DND-41 (cell line): Measurements from ENCODE around the gene PSTPIP1.
A peak's percentile ranks its signal among the peaks of the same experiment; 100 is the strongest.

Source experiments
- ATAC-seq: fragments of 200-7000 bp; cut with Tn5 transposase; 3 replicates; pipeline ENCODE4 v1.9.1; 2021; ENCODE audit warnings: low read depth; ENCODE audit not compliant: insufficient read depth
- DNase-seq: peaks from one replicate; pipeline ENCODE4 v3.0.0-alpha.2; 2020
- H2AFZ ChIP-seq: 2 replicates; pipeline ENCODE4 v1.6.0; 2012; ENCODE audit warnings: low read depth, low read length
- H3K27ac ChIP-seq: 2 replicates; pipeline ENCODE4 v1.5.1; 2012; ENCODE audit warnings: low read length, inconsistent platforms
- H3K27me3 ChIP-seq: fragments of 200-600 bp; sonication (generic); 2 replicates; pipeline ENCODE4 v1.6.0; 2012; ENCODE audit warnings: low read length, mild to moderate bottlenecking, inconsistent platforms; ENCODE audit not compliant: insufficient read depth, poor library complexity
- H3K36me3 ChIP-seq: 2 replicates; pipeline ENCODE4 v1.5.1; 2012; ENCODE audit warnings: low read length, inconsistent platforms; ENCODE audit not compliant: insufficient read depth
- H3K4me1 ChIP-seq: 2 replicates; pipeline ENCODE4 v1.5.1; 2012; ENCODE audit warnings: mild to moderate bottlenecking, low read length; ENCODE audit not compliant: insufficient read depth
- H3K4me2 ChIP-seq: 2 replicates; pipeline ENCODE4 v1.6.0; 2012; ENCODE audit warnings: mild to moderate bottlenecking, moderate library complexity, low read length, inconsistent platforms; ENCODE audit not compliant: insufficient read depth
- H3K4me3 ChIP-seq, 2 experiments: fragments of 200-600 bp in 1 of 2; shearing (Covaris generic) in 1 of 2; 2 replicates each; pipeline ENCODE4 v1.5.1; 2012 to 2016; ENCODE audit warnings: inconsistent platforms in 2 of 2, low read length in 2 of 2, mild to moderate bottlenecking in 2 of 2, low read depth in 1 of 2, moderate library complexity in 1 of 2
- H3K79me2 ChIP-seq: 2 replicates; pipeline ENCODE4 v1.6.0; 2012; ENCODE audit warnings: low read length, inconsistent platforms; ENCODE audit not compliant: insufficient read depth
- H3K9ac ChIP-seq: 2 replicates; pipeline ENCODE4 v1.6.0; 2012; ENCODE audit warnings: low read depth, mild to moderate bottlenecking, inconsistent platforms, low read length, moderate library complexity
- H3K9me3 ChIP-seq: 2 replicates; pipeline ENCODE4 v1.5.1; 2012; ENCODE audit warnings: low read length, moderate library complexity, mild to moderate bottlenecking, inconsistent platforms; ENCODE audit not compliant: insufficient read depth, severe bottlenecking
- H4K20me1 ChIP-seq: 2 replicates; pipeline ENCODE4 v1.6.0; 2012; ENCODE audit warnings: low read length; ENCODE audit not compliant: insufficient read depth
- EZH2 ChIP-seq: IDR thresholded peaks from 3 replicates; pipeline ENCODE4 v1.6.1; 2012; ENCODE audit warnings: borderline replicate concordance, low read depth, mild to moderate bottlenecking, moderate library complexity, low read length, inconsistent platforms; ENCODE audit not compliant: severe bottlenecking
- TF ChIP-seq, protein P1 (sequence below): IDR thresholded peaks from 2 replicates; pipeline ENCODE4 v1.5.1; 2012; ENCODE audit warnings: borderline replicate concordance, low read length, moderate library complexity, mild to moderate bottlenecking; ENCODE audit not compliant: poor library complexity, severe bottlenecking; ENCODE audit errors: extremely low read depth

Gene PSTPIP1

GRCh38 chr15:76973362-76973743 is 21.6 kb upstream of the PSTPIP1 start:
- ATAC-seq (peak; percentile 40; the same call in 1 of the 3 replicates), DNase-seq (peak; percentile 40)
- no peak overlapping the region for H2AFZ ChIP-seq
- H3K27me3 ChIP-seq = peaks cover 9% of the 10 kb centered on the region
- no peaks in the 10 kb centered on the region for H3K4me1 ChIP-seq
- H3K4me3 ChIP-seq = no peak overlapping the region
- H3K9me3 ChIP-seq = no peaks in the 10 kb centered on the region
- no peak for TF ChIP-seq EZH2
- TF ChIP-seq, protein P1, sequence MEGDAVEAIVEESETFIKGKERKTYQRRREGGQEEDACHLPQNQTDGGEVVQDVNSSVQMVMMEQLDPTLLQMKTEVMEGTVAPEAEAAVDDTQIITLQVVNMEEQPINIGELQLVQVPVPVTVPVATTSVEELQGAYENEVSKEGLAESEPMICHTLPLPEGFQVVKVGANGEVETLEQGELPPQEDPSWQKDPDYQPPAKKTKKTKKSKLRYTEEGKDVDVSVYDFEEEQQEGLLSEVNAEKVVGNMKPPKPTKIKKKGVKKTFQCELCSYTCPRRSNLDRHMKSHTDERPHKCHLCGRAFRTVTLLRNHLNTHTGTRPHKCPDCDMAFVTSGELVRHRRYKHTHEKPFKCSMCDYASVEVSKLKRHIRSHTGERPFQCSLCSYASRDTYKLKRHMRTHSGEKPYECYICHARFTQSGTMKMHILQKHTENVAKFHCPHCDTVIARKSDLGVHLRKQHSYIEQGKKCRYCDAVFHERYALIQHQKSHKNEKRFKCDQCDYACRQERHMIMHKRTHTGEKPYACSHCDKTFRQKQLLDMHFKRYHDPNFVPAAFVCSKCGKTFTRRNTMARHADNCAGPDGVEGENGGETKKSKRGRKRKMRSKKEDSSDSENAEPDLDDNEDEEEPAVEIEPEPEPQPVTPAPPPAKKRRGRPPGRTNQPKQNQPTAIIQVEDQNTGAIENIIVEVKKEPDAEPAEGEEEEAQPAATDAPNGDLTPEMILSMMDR = peak; percentile 63
- no peaks in the 10 kb centered on the region for H4K20me1 ChIP-seq
- no peak overlapping the region for H3K9ac ChIP-seq
- H3K27ac ChIP-seq = no peak overlapping the region
- no peak overlapping the region for H3K4me2 ChIP-seq
- H3K79me2 ChIP-seq = no peaks in the 10 kb centered on the region
- no peaks in the 10 kb centered on the region for H3K36me3 ChIP-seq

DNA sequence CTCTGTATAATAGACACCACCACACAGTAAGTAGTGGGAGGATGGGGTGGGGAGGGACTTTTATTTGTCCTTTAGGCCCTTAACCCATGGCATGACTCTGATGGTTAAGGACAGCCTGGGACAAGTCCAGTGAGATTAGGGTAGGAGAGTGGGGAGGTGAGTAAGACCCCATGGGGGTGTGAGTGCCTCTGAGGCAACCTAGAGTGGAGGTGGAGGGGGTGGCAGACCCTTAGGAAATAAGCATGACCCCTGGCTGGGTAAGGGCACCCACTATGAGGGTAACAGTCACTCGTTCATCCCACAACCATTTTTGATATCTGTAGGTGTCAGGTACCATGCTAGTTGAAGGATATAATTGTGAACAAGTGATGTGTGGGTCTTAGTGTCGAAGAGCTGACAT is 21.0 kb upstream of the PSTPIP1 start:
- ATAC-seq = no peak
- no peak overlapping the region for H2AFZ ChIP-seq

DNA sequence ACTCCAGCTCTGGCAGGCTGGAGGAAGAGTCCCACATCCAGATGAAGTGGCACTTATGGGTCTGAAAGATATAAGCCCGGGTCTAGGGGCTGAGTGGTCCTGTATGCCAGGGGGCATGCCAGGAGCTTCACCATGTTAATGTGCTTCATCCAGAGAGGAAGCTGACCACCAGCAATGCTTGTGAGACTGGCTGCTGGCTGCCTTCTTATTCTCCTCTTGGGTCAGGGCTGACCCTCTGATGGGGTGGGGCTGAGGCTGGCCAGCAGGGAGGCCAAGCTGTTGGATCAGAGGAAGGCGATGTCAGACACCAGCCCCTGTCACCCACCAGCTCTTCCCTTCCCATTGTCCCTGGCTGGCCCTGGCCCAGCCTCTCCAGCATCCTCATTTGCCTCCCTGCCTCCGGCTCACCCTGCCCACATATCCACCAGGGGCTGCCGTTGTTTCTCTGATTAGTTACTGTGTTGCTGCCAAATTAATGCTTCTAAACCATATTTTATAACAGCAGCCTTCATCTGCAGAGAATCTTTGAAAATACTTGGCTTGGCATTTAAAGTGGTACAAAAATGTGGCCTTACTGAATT is 20.4 kb upstream of the PSTPIP1 start:
- Histone ChIP-seq H3K27ac (no peak overlapping the region), H3K4me3 (no peak overlapping the region), H3K79me2 (no peaks in the 10 kb centered on the region), H3K4me1 (no peaks in the 10 kb centered on the region), H3K36me3 (no peaks in the 10 kb centered on the region), H3K9me3 (no peaks in the 10 kb centered on the region), H2AFZ (no peak overlapping the region), H3K27me3 (peaks cover 9% of the 10 kb centered on the region), H4K20me1 (no peaks in the 10 kb centered on the region), H3K4me2 (no peak overlapping the region), H3K9ac (no peak overlapping the region)
- no peak for DNase-seq
- TF ChIP-seq, protein P1 = no peak
- TF ChIP-seq EZH2 = no peak
- no peak for ATAC-seq

More for the DNA sequence above, 21.0 kb upstream of the PSTPIP1 start:
- Histone ChIP-seq H3K27ac (no peak overlapping the region), H3K27me3 (peaks cover 9% of the 10 kb centered on the region), H3K36me3 (no peaks in the 10 kb centered on the region), H3K9me3 (no peaks in the 10 kb centered on the region), H3K79me2 (no peaks in the 10 kb centered on the region), H3K4me2 (no peak overlapping the region), H4K20me1 (no peaks in the 10 kb centered on the region), H3K9ac (no peak overlapping the region), H3K4me3 (no peak overlapping the region), H3K4me1 (no peaks in the 10 kb centered on the region)
- TF ChIP-seq, protein P1 = no peak
- no peak for TF ChIP-seq EZH2
- no peak for DNase-seq
